ENCODE data around the gene SLC7A7.
"Not testable (repeated sequence)": the region's sequence is repeated elsewhere in the genome, so short reads cannot be mapped to it uniquely, and the experiment has no call there.

Gene SLC7A7

GRCh38 chr14:22764382-22764781 lies 50.9 kb downstream of the SLC7A7 start:
- ChIA-PET POLR2A (no interaction called here), CTCF (interaction anchor here (0.7 to 1.1 kb wide), 2 partner anchors 20 to 89 kb away, joined by 3 to 5 read pairs; no protein-coding TSS in a partner anchor)
- Histone ChIP-seq H3K4me1 (ENCODE audit: control insufficient read depth, insufficient read depth, low read length) (no peaks in the 10 kb centered on the region; the same call in 1 of the 2 replicates), H3K27ac (ENCODE audit: extremely low read depth, low read depth, low read length) (no peak overlapping the region), H3K9me3 (ENCODE audit: control insufficient read depth, insufficient read depth, low read depth, low read length) (no peaks in the 10 kb centered on the region), H3K36me3 (ENCODE audit: control insufficient read depth in 2 of 2, insufficient read depth in 1 of 2, low read length in 2 of 2) (peaks cover 12 to 15% of the 10 kb centered on the region in 2 experiments; a peak in 2 of 3 replicates), H3K4me3 (ENCODE audit: low read depth, low read length) (no peak overlapping the region)
- peak; percentile 99 for TF ChIP-seq ZNF449 (tag by site-specific recombination; IDR thresholded peaks at IDR 0.05)
- no peak for TF ChIP-seq ZNF169 (tag by site-specific recombination; IDR thresholded peaks at IDR 0.05)

GRCh38 chr14:22761734-22762133 lies 53.5 kb downstream of the SLC7A7 start:
- Histone ChIP-seq H3K4me3 (ENCODE audit: low read depth, low read length) (no peak overlapping the region), H3K36me3 (ENCODE audit: control insufficient read depth in 2 of 2, insufficient read depth in 1 of 2, low read length in 2 of 2) (no peaks in the 10 kb centered on the region), H3K27ac (ENCODE audit: extremely low read depth, low read depth, low read length) (no peak overlapping the region), H3K4me1 (ENCODE audit: control insufficient read depth, insufficient read depth, low read length) (no peaks in the 10 kb centered on the region), H3K9me3 (ENCODE audit: control insufficient read depth, insufficient read depth, low read depth, low read length) (no peaks in the 10 kb centered on the region)
- no peak for TF ChIP-seq ZNF18 (tag by site-specific recombination; IDR thresholded peaks at IDR 0.05)
- no peak for TF ChIP-seq ZBTB11 (tag by site-specific recombination; conservative IDR thresholded peaks at IDR 0.05; ENCODE audit: low read depth)
- TF ChIP-seq ZNF558 (tag by site-specific recombination; IDR thresholded peaks at IDR 0.05), result peak; percentile 100
- ChIA-PET POLR2A (no interaction called here), CTCF (interaction anchor here (0.6 to 1.3 kb wide), 3 partner anchors 33 to 190 kb away, joined by 3 read pairs; no protein-coding TSS in a partner anchor)

GRCh38 chr14:22757972-22758650 lies 57.1 kb downstream of the SLC7A7 start:
- H3K4me3 ChIP-seq (ENCODE audit: low read depth, low read length); H3K36me3 ChIP-seq (ENCODE audit: control insufficient read depth in 2 of 2, insufficient read depth in 1 of 2, low read length in 2 of 2); POLR2A ChIA-PET; CTCF ChIA-PET; H3K9me3 ChIP-seq (ENCODE audit: control insufficient read depth, insufficient read depth, low read depth, low read length); H3K4me1 ChIP-seq (ENCODE audit: control insufficient read depth, insufficient read depth, low read length); H3K27ac ChIP-seq (ENCODE audit: extremely low read depth, low read depth, low read length): not testable (repeated sequence)
- TF ChIP-seq ZNF146 (tag by site-specific recombination; IDR thresholded peaks at IDR 0.05) (peak; percentile 91), ZNF184 (tag by site-specific recombination; IDR thresholded peaks at IDR 0.05) (peak; percentile 91)

GRCh38 chr14:22753586-22753985 lies 61.6 kb downstream of the SLC7A7 start:
- H3K36me3 ChIP-seq (ENCODE audit: control insufficient read depth in 2 of 2, insufficient read depth in 1 of 2, low read length in 2 of 2), result no peaks in the 10 kb centered on the region
- TF ChIP-seq ZNF549 (tag by site-specific recombination; IDR thresholded peaks at IDR 0.05) (0 out of 2 replicates have a peak, but pooled peaks have one; percentile 41), ZNF292 (tag by site-specific recombination; IDR thresholded peaks at IDR 0.05; ENCODE audit: borderline replicate concordance, low read depth) (no peak), ZNF114 (tag by site-specific recombination; IDR thresholded peaks at IDR 0.05) (no peak)
- no peaks in the 10 kb centered on the region for H3K9me3 ChIP-seq (ENCODE audit: control insufficient read depth, insufficient read depth, low read depth, low read length)
- no peak overlapping the region for H3K4me3 ChIP-seq (ENCODE audit: low read depth, low read length)
- H3K4me1 ChIP-seq (ENCODE audit: control insufficient read depth, insufficient read depth, low read length), result no peaks in the 10 kb centered on the region
- ChIA-PET CTCF (interaction anchor here (0.5 to 0.8 kb wide), 2 partner anchors 54 to 183 kb away, joined by 3 read pairs; no protein-coding TSS in a partner anchor), POLR2A (no interaction called here)
- no peak overlapping the region for H3K27ac ChIP-seq (ENCODE audit: extremely low read depth, low read depth, low read length)
